ENCODE measurements around the gene ACSF3.

DNA sequence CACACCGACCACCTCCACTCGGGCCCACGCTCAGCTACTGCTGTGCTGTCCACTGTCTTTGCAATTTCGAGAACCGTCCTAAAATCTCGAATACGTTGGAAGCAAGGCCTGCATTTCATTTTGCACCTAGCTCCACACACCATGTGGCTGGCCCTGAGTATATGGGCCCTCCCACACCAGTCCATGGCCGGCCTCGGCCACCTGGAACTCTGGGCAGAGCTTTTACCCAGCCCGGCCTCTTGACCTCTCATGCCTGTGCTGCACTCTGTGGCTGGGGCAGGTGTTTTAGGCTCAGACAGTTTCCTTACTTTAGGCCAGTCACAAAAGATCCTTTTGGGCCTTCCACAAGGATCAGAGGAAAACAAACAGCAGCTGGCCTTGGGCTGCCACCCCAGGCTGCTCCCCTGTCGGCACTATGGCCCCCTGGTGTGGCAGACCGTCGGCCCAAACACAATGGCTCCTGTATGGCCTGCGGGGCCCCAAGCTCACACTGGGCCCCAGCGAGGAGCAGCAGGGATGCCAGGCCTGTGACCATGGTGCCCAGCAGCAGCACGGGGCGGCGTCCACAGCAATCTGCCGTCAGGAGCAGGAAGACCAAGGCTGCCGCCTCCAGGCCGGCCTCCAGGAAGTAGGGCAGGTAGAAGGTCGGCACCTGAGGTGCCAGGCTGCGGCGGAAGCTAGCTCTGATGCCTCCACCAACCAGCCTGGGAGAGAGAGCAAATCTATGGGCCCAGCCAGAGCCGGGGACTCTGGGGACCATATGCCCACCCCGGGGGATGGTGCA lies 104.2 kb downstream of the ACSF3 start:
- TF ChIP-seq, protein P1, sequence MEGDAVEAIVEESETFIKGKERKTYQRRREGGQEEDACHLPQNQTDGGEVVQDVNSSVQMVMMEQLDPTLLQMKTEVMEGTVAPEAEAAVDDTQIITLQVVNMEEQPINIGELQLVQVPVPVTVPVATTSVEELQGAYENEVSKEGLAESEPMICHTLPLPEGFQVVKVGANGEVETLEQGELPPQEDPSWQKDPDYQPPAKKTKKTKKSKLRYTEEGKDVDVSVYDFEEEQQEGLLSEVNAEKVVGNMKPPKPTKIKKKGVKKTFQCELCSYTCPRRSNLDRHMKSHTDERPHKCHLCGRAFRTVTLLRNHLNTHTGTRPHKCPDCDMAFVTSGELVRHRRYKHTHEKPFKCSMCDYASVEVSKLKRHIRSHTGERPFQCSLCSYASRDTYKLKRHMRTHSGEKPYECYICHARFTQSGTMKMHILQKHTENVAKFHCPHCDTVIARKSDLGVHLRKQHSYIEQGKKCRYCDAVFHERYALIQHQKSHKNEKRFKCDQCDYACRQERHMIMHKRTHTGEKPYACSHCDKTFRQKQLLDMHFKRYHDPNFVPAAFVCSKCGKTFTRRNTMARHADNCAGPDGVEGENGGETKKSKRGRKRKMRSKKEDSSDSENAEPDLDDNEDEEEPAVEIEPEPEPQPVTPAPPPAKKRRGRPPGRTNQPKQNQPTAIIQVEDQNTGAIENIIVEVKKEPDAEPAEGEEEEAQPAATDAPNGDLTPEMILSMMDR (IDR thresholded peaks at IDR 0.05) = no peak
- TF ChIP-seq POLR2A (IDR thresholded peaks at IDR 0.05) = no peak

Measured in testis (tissue), 2 donors.